Fibroblast of skin of scalp (primary cell): ENCODE results near the gene PLCB4.
A peak's percentile ranks its signal among the peaks of the same experiment; 100 is the strongest.
"Not testable (repeated sequence)": the region's sequence is repeated elsewhere in the genome, so short reads cannot be mapped to it uniquely, and the experiment has no call there.

ENCODE experiments used
- DNase-seq: peaks from one replicate; pipeline ENCODE4 v3.0.0-alpha.2; 2013

Gene PLCB4

DNA sequence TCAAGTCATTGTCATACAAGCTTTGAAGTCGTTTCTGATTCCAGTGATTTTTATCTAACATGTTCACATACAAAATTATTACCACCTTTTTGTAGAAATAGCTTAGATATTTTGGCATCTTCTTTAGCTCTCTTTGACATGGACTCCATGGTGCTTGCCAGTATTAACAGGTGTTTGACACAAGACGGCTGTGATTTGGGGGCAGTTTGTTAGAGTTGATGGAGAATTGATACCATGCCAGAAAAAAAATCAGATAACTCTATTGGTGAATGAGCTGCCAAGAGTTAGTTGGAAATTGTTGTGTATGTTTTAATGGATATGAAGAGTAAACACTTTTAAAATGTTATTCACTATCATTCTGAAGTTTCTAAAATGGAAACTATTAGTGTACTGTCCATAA lies 298.9 kb downstream of the PLCB4 start:
- DNase-seq = no peak

DNA sequence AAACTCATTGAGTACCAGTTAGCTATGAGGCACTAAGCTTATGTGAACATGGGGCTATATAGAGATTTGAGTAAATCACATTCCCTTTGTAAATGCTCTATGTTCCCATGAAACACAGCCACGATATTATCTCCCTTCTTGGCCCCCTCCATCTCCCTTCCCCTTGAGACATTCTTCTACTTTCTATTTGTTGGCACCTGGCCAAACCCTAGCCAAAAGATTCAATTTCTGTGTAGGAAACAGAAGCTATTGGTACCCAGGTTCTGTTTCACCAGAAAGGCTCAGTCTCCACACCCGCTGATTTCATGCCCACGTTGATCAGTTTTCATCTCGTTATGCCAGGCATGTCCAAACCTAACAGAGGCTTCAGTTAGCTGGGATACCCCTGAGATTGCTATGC lies 300.0 kb downstream of the PLCB4 start:
- no peak for DNase-seq

DNA sequence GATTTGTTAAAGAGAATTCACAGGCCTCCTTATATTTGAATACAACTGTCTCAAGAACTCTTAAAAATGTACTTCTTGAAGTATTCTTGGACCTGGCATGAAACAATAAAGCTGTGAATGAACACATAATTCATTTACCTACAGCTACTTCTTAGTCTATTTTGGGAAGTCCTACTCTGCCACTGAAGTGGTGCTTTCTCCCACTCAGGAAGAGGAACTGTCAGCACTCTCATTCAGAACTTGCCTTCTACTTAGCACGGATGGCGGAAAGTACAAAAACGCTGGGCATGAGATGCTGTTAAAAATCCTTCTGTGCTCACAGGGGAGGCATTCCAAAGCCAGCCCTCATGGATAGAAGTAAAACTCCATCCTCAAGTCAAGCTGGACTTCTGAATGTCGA lies 300.7 kb downstream of the PLCB4 start:
- DNase-seq = no peak

DNA sequence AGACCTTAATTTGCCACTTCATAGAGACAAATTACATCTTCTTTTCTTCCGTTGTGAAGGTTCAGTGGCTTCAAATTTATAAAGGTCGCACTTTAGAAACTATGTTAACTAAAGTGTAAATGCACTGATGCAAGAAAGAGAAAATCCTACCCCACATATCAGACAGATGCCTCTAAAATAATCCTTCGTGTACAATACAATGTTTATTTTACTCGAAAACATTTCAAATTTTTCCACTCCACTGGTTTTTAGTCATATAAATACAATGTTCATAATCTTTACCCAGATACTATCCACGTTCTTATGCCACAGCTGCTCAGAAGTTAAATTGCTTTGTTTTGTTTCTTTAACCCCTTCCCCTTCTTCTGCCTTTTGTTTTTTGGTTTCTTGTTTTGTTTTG lies 305.2 kb downstream of the PLCB4 start:
- peak; percentile 43 for DNase-seq

DNA sequence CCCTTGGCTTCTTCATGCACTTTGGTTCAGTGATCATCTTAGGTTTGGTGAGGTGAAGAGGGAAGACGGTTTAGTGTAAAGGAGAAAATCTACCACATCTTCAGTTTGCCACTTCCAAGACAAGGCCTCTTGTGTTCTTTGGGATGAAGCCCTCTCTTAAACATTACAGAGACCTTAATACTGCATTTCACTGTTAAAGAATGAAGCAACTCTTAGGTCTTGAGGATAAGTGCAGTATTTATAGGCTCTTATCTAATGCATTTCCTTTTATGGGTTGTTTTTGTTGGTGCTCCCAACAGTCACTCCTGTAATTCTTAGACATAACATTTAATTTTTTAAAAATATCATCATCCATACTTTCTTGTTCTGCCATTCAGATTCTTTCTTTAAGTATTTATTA lies 305.6 kb downstream of the PLCB4 start:
- peak; percentile 48 for DNase-seq

DNA sequence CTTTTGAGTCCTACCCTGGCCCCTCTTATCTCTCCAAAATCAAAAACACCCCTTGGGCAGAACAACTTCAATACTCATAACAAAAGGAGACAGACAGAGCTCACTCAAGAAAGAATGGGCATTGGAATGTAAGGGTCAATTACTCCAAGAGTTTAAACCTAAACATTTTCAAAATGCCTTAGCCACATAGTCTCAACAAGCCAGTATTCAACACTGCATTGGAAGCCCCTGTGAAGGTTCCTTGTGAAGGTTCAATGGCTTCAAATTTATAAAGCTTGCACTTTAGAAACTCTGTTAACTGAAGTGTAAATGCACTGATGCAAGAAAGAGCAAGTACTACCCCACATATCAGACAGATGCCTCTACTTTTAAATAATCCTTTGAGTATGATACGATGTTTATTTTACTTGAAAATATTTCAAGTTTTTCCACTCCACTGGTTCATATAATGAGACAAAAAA lies 306.4 kb downstream of the PLCB4 start:
- DNase-seq = peak; percentile 58

DNA sequence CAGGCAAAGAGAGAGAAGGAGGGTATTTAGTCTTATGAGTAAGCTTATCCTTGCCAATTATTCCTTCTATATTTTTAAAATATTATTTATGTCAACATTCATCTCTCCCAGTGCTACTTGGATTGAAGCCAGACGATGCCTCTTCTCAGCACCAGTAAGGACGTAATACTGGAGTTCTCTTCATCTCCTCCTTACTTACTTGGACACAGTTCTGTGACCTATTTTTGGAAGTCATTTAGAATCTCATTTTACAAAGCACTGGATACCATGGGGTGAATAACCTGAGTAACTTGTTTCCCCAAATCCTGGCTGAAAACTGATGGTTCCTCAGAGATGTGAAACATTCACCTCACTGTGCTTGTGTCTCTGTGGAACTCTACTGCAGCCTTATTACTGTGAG lies 308.1 kb downstream of the PLCB4 start:
- no peak for DNase-seq

DNA sequence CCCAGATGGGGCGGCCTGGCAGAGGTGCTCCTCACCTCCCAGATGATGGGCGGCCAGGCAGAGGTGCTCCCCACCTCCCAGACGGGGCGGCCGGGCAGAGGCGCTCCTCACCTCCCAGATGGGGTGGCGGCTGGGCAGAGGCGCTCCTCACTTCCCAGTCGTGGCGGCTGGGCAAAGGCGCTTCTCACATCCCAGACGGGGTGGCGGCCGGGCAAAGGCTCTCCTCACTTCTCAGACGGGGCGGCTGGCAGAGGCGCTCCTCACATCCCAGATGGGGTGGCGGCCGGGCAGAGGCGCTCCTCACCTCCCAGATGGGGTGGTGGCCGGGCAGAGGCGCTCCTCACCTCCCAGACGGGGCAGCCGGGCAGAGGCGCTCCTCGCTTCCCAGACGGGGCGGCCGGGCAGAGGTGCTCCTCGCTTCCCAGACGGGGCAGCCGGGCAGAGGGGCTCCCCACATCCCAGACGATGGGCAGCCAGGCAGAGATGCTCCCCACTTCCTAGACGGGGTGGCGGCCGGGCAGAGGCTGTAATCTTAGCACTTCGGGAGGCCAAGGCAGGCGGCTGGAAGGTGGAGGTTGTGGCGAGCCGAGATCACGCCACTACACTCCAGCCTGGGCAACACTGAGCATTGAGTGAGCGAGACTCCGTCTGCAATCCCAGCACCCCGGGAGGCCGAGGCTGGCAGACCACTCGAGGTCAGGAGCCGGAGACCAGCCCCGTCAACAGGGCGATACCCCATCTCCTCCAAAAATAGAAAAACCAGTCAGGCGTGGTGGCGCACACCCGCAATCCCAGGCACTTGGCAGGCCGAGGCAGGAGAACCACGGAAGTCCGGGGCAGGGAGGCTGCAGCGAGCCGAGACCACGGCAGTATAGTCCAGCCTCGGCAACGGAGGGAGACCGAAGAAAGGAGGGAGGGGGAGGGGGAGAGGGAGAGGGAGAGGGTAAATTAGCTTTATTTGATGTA lies 316.7 kb downstream of the PLCB4 start:
- DNase-seq = not testable (repeated sequence)

DNA sequence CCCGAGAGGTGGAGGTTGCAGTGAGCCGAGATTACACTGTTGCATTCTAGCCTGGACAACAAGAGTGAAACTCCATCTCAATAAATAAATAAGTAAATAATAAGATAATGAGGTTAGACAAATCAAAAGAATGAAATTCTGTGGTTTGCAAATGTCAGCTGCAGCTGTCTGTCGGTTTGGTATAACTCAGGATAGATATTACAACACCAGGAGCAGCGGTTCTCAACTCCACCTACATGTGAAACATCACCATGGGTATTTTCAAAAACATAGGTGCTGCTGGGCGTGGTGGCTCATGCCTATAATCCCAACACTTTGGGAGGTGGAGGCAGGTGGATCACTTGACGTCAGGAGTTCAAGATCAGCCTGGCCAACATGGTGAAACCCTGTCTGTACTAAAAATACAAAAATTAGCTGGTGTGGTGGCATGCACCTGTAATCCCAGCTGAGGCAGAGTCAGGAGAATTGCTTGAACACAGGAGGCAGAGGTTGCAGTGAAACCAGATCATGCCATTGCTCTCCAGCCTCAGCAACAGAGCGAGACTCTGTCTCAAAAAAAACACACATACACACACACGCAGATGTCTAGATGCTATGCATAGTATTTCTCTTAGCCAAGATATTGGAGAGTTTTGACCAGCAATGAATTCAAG lies 319.4 kb downstream of the PLCB4 start:
- DNase-seq = no peak

DNA sequence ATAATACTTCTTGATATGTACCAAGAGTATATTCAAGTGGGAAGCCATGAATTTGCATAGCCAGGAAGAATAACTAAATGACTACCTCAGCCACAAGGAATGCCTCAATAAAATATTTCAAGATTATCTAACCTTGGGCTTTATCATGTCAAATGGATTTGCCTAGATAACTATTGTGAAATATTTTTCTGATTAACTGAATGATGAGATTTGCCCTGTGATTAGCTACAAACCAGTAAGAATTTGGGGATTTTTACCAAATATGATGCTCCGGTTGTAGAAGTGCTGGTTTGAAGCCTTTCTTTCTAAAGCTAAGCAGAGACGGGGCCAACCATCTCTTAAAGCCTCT lies 319.9 kb downstream of the PLCB4 start:
- no peak for DNase-seq

DNA sequence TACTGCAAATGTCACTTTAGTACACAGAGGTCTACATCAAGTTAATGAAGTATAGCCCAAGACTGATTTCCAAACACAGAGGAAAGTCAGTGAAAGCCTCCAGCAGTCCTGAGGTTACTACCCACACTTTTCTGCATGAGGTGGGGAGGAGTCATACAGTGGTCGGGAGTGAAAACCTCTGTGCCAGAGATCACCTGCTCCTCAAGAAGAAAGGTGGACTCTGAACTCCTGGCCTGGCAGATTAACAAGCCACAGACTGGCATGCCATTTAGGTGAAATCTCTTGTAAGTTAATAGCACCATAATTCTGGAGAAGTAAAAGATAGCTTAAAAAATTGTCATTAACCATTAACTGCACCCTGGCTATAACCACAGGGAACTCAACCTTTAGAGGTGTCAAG lies 320.5 kb downstream of the PLCB4 start:
- DNase-seq = no peak

DNA sequence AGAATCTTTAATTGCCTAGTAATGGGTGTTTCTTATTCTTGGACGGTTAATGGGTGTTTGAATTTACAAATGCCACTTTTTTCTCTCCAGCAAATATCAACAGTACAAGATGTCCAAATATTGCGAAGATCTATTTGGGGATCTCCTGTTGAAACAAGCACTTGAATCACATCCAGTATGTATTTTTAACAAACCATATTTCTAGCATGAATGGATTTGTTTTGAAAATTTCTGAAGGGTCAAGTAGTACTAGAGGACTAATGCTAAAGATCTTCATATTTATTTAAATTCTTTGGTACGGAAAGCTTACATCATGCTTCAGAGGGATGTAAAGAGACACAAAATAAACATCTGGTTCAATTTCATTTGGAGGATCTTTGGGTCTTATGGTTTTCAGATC lies 321.6 kb downstream of the PLCB4 start:
- DNase-seq = no peak

DNA sequence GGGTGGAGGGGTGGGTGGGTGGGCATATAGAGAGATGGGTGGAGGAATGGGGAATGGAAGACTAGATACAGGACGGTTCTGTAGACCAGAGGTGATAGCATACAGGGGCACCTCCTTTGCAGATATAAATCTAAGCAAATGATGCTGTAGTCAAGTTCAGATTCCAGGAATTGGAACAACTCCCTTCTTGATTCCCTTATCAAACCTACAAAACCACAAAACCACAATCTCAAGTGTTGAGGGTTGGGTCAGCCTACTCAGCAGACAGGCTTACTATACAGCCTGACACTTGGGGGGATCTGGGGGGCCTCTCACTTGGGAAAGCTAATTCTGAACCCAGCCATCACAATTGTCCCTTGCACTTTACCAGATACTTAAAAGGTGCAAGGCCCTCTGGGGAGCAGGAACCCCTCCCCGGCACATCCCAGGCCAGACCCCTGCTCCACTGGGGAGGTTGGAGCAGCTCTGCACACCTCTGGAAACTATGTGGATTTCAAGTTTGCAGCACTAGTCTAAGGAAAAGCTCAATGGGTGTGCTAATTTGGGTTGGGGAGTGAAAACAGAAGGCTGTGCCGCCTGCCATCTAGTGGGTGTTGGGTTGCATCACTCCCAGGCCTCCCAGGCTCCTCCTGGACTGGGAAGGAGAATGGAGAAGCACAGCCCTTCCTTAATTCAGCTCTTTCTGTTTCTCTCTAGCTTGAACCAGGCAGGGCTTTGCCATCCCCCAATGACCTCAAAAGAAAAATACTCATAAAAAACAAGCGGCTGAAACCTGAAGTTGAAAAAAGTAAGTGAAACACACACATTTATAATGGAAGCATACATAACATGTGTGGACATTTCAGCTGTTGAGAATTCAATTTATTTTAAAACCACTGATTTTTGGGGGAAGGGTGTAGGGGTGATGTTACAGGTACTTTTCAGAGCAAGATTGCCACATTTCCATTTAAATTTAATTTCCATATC lies 324.3 kb downstream of the PLCB4 start:
- peak; percentile 77 for DNase-seq

DNA sequence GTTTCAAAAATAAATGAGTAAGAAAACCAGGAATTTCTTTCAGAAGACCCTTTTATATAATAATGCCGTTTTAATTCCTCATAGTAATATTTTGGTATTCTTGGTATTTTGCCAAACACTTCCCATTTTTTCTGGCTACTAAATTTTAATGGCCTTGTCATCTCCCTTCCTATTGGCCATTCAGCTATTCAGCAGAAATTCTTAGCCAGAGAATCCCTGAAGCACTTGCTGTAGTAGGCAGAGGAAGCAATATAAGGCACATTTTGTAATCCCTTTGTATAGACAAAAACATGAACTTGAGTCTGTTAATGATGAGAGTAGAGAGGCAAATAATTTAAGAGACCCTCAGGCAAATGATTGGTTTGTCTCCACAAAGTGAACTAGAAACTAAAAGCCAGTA lies 327.1 kb downstream of the PLCB4 start:
- peak; percentile 5 for DNase-seq

DNA sequence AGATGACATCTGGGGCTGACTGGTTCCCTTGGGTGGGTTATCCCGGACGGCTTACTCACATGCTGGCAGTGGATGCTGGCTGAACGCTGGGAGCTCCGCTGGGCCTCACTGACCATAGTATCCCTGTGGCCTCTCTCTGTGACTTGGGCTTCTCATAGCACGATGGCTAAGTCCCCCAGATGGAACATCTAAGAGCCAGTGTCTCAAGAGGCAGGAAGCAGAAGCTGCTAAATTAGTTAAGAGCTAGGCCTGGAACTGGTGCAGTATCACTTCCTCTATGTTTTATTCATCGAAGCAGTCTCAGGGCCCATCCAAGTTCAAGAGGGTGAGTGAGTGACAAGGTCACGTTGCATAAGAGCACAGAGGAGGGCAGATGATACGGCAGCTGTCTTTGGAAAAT lies 329.0 kb downstream of the PLCB4 start:
- DNase-seq = no peak

DNA sequence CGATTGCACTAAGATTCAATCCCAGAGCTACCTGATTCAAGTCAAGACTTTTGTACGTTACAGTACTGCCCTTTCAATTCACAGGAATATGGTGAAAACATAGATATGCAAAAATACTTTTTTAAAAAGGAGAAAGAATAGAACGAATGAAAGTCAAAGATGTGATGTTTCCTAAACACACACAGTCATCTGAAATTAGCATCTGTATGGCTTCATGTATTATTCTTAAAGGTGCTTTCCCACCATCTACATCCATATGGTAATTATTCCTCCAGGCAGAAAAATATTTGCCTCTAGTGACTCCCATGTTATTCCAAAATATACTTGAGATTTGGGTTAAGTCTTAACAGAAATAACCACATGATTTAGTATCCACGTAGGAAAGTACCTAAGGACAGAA lies 330.0 kb downstream of the PLCB4 start:
- DNase-seq = no peak

DNA sequence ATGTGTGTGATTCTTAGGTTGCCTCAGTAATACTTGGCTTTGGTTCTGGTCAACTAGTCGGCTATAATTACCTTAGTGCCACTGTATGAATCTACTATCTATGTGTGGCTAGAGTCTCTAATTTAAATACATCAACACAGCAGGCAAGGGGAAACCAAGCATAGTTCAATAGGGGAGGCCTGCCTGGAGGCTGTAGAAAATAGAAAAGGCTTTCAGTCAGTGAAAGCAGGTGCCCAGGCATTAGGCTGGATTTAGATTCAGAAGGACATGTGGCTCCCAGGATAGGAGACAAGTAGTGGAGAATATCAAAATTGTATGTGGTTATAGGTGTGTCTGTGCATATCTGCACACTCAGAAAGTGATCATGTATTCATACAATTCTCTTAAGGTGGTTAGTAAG lies 330.4 kb downstream of the PLCB4 start:
- no peak for DNase-seq

DNA sequence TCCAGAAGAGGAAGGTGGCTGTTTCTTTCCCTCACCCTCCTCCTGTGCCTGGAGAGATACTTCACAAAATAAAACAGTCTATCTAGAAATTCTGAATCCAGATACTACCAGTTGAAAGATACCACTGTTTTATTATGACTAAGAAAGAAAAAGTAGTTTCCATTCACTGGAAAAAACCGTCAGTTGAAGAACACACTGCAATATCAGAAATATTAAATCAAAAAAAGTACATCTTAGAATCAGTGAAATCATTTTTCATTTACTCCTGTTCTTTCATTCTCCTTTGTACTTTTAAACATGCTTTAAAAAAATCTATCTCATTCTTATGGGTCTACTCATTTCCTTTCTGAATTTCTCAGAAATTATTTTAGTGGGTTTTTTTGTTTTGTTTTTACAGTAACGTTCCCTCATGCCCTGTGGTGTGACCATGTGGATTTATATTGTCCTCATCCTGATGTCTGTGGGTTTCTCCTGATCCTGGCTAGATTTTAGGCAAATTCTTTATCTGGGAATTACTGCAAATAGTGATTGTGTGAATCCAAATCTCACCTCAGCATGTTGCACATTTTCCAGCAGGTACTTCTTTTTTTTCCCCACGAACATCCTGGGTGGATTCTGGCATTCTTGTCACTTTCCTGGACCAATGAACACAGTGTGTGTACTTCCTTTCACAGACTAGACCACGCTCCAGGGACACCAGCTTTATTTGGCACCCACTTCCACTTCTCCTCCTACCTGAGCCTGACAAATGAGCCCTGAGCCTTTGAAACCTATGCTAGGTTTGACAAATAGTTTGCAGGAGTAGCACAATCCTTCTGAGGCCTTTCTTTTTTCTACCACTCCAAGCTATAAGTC lies 331.5 kb downstream of the PLCB4 start:
- DNase-seq = peak; percentile 31

DNA sequence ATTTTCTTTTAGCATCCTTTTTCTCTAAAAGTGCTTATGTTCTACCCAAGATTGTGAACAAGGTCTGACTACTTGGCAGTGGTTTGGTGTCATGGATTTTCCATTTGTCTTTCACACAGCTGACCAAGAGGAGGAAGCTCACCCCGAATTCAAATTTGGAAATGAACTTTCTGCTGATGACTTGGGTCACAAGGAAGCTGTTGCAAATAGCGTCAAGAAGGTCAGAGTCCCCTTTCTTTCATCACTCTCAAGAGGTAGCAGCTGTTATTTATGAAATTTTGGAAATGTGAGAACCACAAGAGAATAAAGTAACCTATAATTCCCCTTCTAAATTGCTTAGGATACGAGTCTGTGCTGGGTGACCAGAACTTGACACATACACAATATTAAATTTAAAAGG lies 332.5 kb downstream of the PLCB4 start:
- no peak for DNase-seq

DNA sequence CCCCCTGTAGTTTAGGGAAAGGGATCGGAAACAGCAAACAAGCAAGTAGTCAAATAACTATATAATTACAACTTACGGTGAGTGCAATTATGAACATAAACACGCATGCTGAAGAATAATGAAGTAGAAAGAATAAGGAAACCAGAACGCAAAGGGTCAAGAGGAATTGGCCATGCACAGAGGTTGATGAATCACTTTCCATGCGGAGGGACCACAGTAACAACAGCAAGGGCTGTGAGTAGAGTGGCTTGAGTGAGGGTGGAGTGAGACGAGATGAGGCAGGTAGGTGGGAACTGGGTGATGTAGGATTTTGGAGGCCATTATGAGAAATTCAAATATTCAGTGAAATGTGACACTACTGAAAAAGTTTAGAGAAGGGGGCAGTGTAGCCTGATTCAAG lies 333.3 kb downstream of the PLCB4 start:
- no peak for DNase-seq

DNA sequence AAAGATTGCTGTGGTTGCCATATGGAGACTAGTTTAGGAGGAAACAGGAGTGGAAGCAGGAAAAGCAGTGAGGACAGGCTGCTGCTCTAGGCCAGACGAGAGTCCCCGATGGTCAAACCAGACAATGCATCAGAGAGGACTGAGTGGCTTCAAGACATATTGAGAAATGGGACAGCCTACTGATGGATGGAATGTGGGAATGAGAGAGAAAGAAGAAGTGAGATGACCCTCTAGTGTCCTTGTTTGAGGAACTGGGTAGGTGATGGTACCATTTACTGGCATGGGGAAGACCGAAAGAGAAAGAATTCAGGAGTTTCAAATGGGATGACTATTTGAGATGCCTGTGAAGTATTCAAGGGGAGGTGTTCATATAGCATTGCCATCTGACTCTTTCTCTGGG lies 333.7 kb downstream of the PLCB4 start:
- DNase-seq = no peak

DNA sequence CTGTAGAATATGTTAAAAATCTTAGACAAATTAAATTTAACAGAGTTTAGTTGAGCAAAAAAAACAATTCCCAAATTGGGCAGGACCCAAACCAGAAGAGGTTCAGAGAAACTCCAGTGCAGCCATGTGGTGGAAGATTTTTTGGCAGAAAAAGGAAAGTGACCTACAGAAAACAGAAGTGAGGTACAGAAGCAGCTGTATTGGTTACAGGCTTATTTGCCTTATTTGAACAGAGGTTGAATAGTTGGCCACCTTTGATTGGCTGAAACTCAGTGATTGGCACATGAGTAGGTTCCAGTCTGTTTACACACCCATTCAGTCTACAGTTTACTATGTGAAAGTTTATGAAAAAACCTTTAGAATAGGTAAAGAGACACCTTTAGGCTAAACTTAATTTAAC lies 334.6 kb downstream of the PLCB4 start:
- no peak for DNase-seq
